ENCODE measurements around the gene KANSL3.

DNA sequence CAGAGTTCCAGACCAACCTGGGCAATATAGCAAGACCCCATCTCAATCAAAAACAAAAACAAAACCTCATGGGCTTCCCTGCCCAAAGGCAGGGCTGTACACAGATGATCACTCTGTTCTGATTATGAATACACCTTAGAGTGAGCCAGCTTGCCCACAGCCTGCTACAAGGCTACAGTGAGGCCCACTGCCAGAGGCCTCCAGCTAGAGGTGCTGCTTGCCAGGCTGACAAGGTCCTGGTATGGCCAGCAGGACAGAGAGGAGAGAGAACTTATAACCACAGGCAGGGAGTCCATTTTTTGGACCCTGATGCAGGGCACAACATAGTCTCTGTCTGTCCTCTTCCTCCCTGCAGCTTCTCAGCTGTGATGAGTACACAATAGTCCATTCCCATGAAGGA, 41.5 kb downstream of the KANSL3 start:
- TF ChIP-seq, protein P1, sequence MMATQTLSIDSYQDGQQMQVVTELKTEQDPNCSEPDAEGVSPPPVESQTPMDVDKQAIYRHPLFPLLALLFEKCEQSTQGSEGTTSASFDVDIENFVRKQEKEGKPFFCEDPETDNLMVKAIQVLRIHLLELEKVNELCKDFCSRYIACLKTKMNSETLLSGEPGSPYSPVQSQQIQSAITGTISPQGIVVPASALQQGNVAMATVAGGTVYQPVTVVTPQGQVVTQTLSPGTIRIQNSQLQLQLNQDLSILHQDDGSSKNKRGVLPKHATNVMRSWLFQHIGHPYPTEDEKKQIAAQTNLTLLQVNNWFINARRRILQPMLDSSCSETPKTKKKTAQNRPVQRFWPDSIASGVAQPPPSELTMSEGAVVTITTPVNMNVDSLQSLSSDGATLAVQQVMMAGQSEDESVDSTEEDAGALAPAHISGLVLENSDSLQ (IDR thresholded peaks at IDR 0.05) = no peak
- TF ChIP-seq ZNF384 (IDR thresholded peaks at IDR 0.05) (no peak), FOXK2 (IDR thresholded peaks at IDR 0.05) (no peak)

Data from HEK293T (cell line).